HepG2 (cell line): Measurements from ENCODE around the gene COX10. TPM values are rescaled to one million over a fixed set of nuclear protein-coding genes. Genes with fewer than 3 reads are reported as not detected.
A peak's percentile ranks its signal among the peaks of the same experiment; 100 is the strongest.

ENCODE experiments used
- ATAC-seq: fragments of 200-7000 bp; cut with Tn5 transposase; 3 replicates; pipeline ENCODE4 v1.9.1; 2020; ENCODE audit warnings: mild to moderate bottlenecking, moderate library complexity
- BruUV-seq: library from RNA; stranded (reverse); fragments of 400-500 nt; replicated peaks from 2 replicates; lab custom pipeline; 2021; lab: Mats Ljungman, UMichigan
- CTCF ChIA-PET: fragments of 300-600 bp; formaldehyde crosslinking; extraction: SDS; loops from one replicate; lab custom pipeline; 2021; ENCODE audit warnings: low total read pairs, inconsistent platforms, low intra/inter-chr PET ratio; lab: Yijun Ruan, JAX
- POLR2A ChIA-PET: fragments of 350-600 bp; sonication (Branson Sonifier 250); formaldehyde crosslinking; loops from one replicate; lab custom pipeline; 2020; ENCODE audit warnings: antibody characterized with exemption, inconsistent platforms; lab: Yijun Ruan, JAX
- DNase-seq: peaks from one replicate; pipeline ENCODE4 v3.0.0-alpha.2; 2015; ENCODE audit warnings: low spot score
- FAIRE-seq: peaks from 3 replicates; lab custom pipeline; 2011; peaks lifted over from hg19 to GRCh38; lab: Jason Lieb, UNC
- H2AFZ ChIP-seq: one replicate; pipeline ENCODE4 v1.6.1; 2011; ENCODE audit warnings: low read length, inconsistent platforms
- H3K27ac ChIP-seq: fragments of 300-600 bp; 3 replicates; pipeline ENCODE4 v1.8.0; 2011; ENCODE audit warnings: mixed run types, mild to moderate bottlenecking, mixed read lengths, low read length, inconsistent platforms; ENCODE audit not compliant: insufficient read depth; ENCODE audit errors: extremely low read length
- H3K27me3 ChIP-seq, 2 experiments: fragments of 200-600 bp in 1 of 2; 2 replicates in 1 of 2; 3 replicates in 1 of 2; pipeline versions ENCODE4 v1.6.0 to v1.8.0; 2011; ENCODE audit warnings: low read length in 2 of 2, mild to moderate bottlenecking in 2 of 2, moderate library complexity in 2 of 2, inconsistent platforms in 1 of 2; ENCODE audit not compliant: insufficient read depth in 2 of 2, control insufficient read depth in 1 of 2
- H3K36me3 ChIP-seq, 2 experiments: fragments of 200-600 bp in 1 of 2; replicated peaks in 1 of 2; 2 replicates in 1 of 2; 3 replicates in 1 of 2; pipeline versions ENCODE4 v1.5.1 to v1.8.0; 2011; ENCODE audit warnings: low read length in 2 of 2, inconsistent platforms in 1 of 2; ENCODE audit not compliant: insufficient read depth in 2 of 2, control insufficient read depth in 1 of 2
- H3K4me1 ChIP-seq: 2 replicates; pipeline ENCODE4 v1.5.1; 2012; ENCODE audit warnings: low read length, inconsistent platforms; ENCODE audit not compliant: insufficient read depth
- H3K4me2 ChIP-seq: 2 replicates; pipeline ENCODE4 v1.6.0; 2011; ENCODE audit warnings: low read depth, low read length, inconsistent platforms
- H3K4me3 ChIP-seq, 3 experiments: fragments of 200-600 bp in 1 of 3; sonication (generic), shearing (Covaris generic) in 1 of 3; replicated peaks in 1 of 3; 2 replicates each; pipeline ENCODE4 v1.5.1; 2011 to 2016; ENCODE audit warnings: low read length in 3 of 3, inconsistent platforms in 2 of 3, low read depth in 2 of 3, mild to moderate bottlenecking in 2 of 3, control low read depth in 1 of 3, mixed read lengths in 1 of 3; ENCODE audit not compliant: insufficient read depth in 1 of 3
- H3K79me2 ChIP-seq: one replicate; pipeline ENCODE4 v1.6.1; 2011; ENCODE audit warnings: low read length, inconsistent platforms; ENCODE audit not compliant: insufficient read depth
- H3K9ac ChIP-seq: 2 replicates; pipeline ENCODE4 v1.6.0; 2011; ENCODE audit warnings: mild to moderate bottlenecking, low read depth, low read length, inconsistent platforms; ENCODE audit not compliant: insufficient read depth
- H3K9me3 ChIP-seq: 2 replicates; pipeline ENCODE4 v1.5.1; 2012; ENCODE audit warnings: mild to moderate bottlenecking, low read length
- H4K20me1 ChIP-seq: 2 replicates; pipeline ENCODE4 v1.6.0; 2011; ENCODE audit warnings: inconsistent platforms, mild to moderate bottlenecking, low read length, moderate library complexity; ENCODE audit not compliant: insufficient read depth
- FOXA1 ChIP-seq, 2 experiments: fragments of 450-650 bp in 1 of 2; sonication (generic) in 1 of 2; formaldehyde crosslinking in 1 of 2; IDR thresholded peaks; 2 replicates each; pipeline versions ENCODE4 v1.4.0 to v1.6.1; 2016 to 2020; ENCODE audit warnings: missing genetic modification reagents in 1 of 2
- HNRNPH1 ChIP-seq: fragments of 200-400 bp; formaldehyde crosslinking; optimal IDR thresholded peaks from 2 replicates; pipeline ENCODE3; 2017; ENCODE audit warnings: mild to moderate bottlenecking, low read depth, low read length
- JUND ChIP-seq: sonication (generic); formaldehyde crosslinking; IDR thresholded peaks from 2 replicates; pipeline ENCODE4 v1.8.0; 2022; ENCODE audit warnings: mild to moderate bottlenecking, missing genetic modification reagents
- NBN ChIP-seq: fragments of 450-650 bp; conservative IDR thresholded peaks from 2 replicates; pipeline ENCODE4 v1.6.1; 2017
- PPARG ChIP-seq: conservative IDR thresholded peaks from 2 replicates; pipeline ENCODE4 v1.6.1; 2016; ENCODE audit warnings: missing biosample characterization, missing genetic modification reagents
- TGIF2 ChIP-seq: IDR thresholded peaks from 2 replicates; pipeline ENCODE4 v1.6.1; 2016; ENCODE audit warnings: control low read depth, missing compliant biosample characterization
- TOPORS ChIP-seq: sonication (generic); formaldehyde crosslinking; IDR thresholded peaks from 2 replicates; pipeline ENCODE4 v1.8.0; 2023; ENCODE audit warnings: mild to moderate bottlenecking, missing genetic modification reagents
- ZFP36L2 ChIP-seq: sonication (generic); formaldehyde crosslinking; IDR thresholded peaks from 2 replicates; pipeline ENCODE4 v1.4.0; 2020; ENCODE audit warnings: missing genetic modification reagents
- ZMYM2 ChIP-seq: sonication (generic); formaldehyde crosslinking; IDR thresholded peaks from 2 replicates; pipeline ENCODE4 v1.8.0; 2022; ENCODE audit warnings: mild to moderate bottlenecking, missing genetic modification reagents
- ZNF510 ChIP-seq: sonication (generic); formaldehyde crosslinking; IDR thresholded peaks from 2 replicates; pipeline ENCODE4 v1.4.0; 2020; ENCODE audit warnings: low read depth, mild to moderate bottlenecking, missing genetic modification reagents
- ZNF674 ChIP-seq: sonication (generic); formaldehyde crosslinking; IDR thresholded peaks from 2 replicates; pipeline ENCODE4 v1.5.0; 2020; ENCODE audit warnings: low read depth, mild to moderate bottlenecking, missing genetic modification reagents
- ZNF703 ChIP-seq: sonication (generic); formaldehyde crosslinking; IDR thresholded peaks from 2 replicates; pipeline ENCODE4 v1.5.1; 2020; ENCODE audit warnings: missing genetic modification reagents, mild to moderate bottlenecking, moderate library complexity, borderline replicate concordance
- ZSCAN9 ChIP-seq: IDR thresholded peaks from 2 replicates; pipeline ENCODE4 v1.6.1; 2016; ENCODE audit warnings: borderline replicate concordance
- WGBS: methylation state at CpG from one replicate; pipeline ENCODE4 v1.1.6; 2017; ENCODE audit warnings: low lambda C conversion rate; 5-methylcytosine and 5-hydroxymethylcytosine counted together
- in situ Hi-C: cut with HindIII; loops from 2 replicates; pipeline ENCODE4 v1.10.0; 2017; ENCODE audit warnings: low pct_unique_long_range_greater_than_20kb; ENCODE audit not compliant: extremely low pct_ligation_motif_present
- intact Hi-C: fragments of 100-400 bp; cut with micrococcal nuclease; formaldehyde crosslinking; loops from one replicate; pipeline ENCODE4 v1.10.0; 2022; ENCODE audit not compliant: unreplicated experiment
- polyA plus RNA-seq, 8 experiments: library from polyadenylated mRNA; depleted of rRNA in 3 of 8; stranded (reverse) in 7 of 8; unstranded in 1 of 8; fragments of >200 nt; fragmentation: Illumina TruSeq in 4 of 8; extraction: Trizol in 4 of 8; gene quantifications; 2 replicates each; pipeline versions ENCODE4 v1.2.1 to v1.2.3, GENCODE V29; 2011 to 2016; ENCODE audit warnings: low read depth in 4 of 8, missing spikeins in 1 of 8, mixed read lengths in 1 of 8; ENCODE audit not compliant: insufficient read depth in 1 of 8
- total RNA-seq, 5 experiments: library from RNA; depleted of rRNA; stranded (reverse); fragments of >200 nt; fragmentation: Illumina TruSeq; extraction: Trizol; gene quantifications; 2 replicates each; pipeline ENCODE4 v1.2.3, GENCODE V29; 2016; ENCODE audit warnings: low read depth in 1 of 5
- TF ChIP-seq, protein P1 (sequence below), 2 experiments: sonication (generic) in 1 of 2; formaldehyde crosslinking in 1 of 2; IDR thresholded peaks; 2 replicates each; pipeline versions ENCODE4 v1.4.0 to v1.6.1; 2018 to 2020; ENCODE audit warnings: missing genetic modification reagents in 2 of 2, borderline replicate concordance in 1 of 2, low read depth in 1 of 2, mild to moderate bottlenecking in 1 of 2, missing biosample characterization in 1 of 2
- TF ChIP-seq, protein P2 (sequence below): sonication (generic); formaldehyde crosslinking; IDR thresholded peaks from 2 replicates; pipeline ENCODE4 v1.4.0; 2020; ENCODE audit warnings: mild to moderate bottlenecking, missing genetic modification reagents
- TF ChIP-seq, protein P3 (sequence below): sonication (generic); formaldehyde crosslinking; IDR thresholded peaks from 2 replicates; pipeline ENCODE4 v1.5.1; 2020; ENCODE audit warnings: missing genetic modification reagents, mild to moderate bottlenecking, borderline replicate concordance

Gene COX10
- total and polyA plus RNA-seq, 2 of the 13 experiments (the other 11 are each of a cell fraction or from before 2014, with no cell fraction given) = 13.9 to 20.1 TPM

DNA sequence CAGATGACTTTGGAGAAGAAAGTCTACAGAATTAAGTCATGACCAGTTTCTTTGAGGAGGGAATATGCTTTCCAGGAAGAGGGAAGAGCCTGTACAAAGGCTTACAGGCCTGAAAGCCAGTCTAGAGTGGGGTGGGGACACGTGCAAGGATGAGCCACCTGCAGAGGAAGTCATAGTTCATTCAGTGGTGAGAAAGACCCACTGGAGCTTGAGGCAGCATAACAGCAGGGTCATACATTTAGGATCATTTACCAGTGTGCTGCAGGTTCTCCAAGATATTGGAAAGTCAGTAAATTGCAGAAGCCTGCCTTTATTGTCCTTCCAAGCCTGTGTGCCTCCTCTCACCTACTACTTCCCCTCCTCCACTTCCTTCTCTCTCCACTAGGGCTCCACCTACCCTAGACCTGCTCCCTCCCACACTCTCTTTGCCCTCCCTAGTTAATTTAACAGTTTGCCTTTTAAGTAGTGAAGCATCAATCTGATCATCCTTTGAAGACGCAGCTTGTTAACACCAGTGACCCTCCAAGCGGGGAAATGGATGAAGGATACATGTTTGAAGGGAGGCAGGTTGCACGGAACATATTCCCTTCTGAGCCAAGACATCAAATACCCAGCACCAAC is 127.2 kb downstream of the COX10 start:
- intact Hi-C loops = no loop called here
- CTCF ChIA-PET = no interaction called here
- BruUV-seq = no TSS peak
- in situ Hi-C loops = no loop called here
- H2AFZ ChIP-seq = no peak overlapping the region
- FAIRE-seq (no peak), DNase-seq (no peak), ATAC-seq (peak; percentile 80)
- 97% methylated on average over 4 of the region's 4 CpGs for WGBS
- H3K36me3 ChIP-seq = peaks cover 4 to 23% of the 10 kb centered on the region in 2 experiments; a peak in 4 of 5 replicates
- H3K9ac ChIP-seq = no peak overlapping the region
- no peaks in the 10 kb centered on the region for H3K27me3 ChIP-seq
- H3K9me3 ChIP-seq = no peaks in the 10 kb centered on the region
- no peaks in the 10 kb centered on the region for H4K20me1 ChIP-seq
- H3K4me3 ChIP-seq = no peak overlapping the region
- no peak overlapping the region for H3K4me2 ChIP-seq
- no peaks in the 10 kb centered on the region for H3K79me2 ChIP-seq
- no peaks in the 10 kb centered on the region for H3K4me1 ChIP-seq
- H3K27ac ChIP-seq = no peak overlapping the region
- TF ChIP-seq TOPORS (CRISPR knock-in tag) (no peak), ZMYM2 (CRISPR knock-in tag) (no peak), ZNF703 (CRISPR knock-in tag) (no peak), NBN (no peak), ZFP36L2 (CRISPR knock-in tag) (no peak), JUND (CRISPR knock-in tag) (no peak), ZSCAN9 (no peak), TGIF2 (CRISPR knock-in tag) (no peak), PPARG (CRISPR knock-in tag) (no peak), ZNF510 (no peak), HNRNPH1 (no peak), ZNF674 (CRISPR knock-in tag) (no peak), FOXA1 (IDR thresholded peaks at IDR 0.05) (no peak), FOXA1 (CRISPR knock-in tag; IDR thresholded peaks at IDR 0.05) (no peak)
- TF ChIP-seq, protein P1, sequence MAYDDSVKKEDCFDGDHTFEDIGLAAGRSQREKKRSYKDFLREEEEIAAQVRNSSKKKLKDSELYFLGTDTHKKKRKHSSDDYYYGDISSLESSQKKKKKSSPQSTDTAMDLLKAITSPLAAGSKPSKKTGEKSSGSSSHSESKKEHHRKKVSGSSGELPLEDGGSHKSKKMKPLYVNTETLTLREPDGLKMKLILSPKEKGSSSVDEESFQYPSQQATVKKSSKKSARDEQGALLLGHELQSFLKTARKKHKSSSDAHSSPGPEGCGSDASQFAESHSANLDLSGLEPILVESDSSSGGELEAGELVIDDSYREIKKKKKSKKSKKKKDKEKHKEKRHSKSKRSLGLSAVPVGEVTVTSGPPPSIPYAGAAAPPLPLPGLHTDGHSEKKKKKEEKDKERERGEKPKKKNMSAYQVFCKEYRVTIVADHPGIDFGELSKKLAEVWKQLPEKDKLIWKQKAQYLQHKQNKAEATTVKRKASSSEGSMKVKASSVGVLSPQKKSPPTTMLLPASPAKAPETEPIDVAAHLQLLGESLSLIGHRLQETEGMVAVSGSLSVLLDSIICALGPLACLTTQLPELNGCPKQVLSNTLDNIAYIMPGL (CRISPR knock-in tag; IDR thresholded peaks at IDR 0.05; ENCODE audit: borderline replicate concordance in 1 of 2, low read depth in 1 of 2) = no peak
- TF ChIP-seq, protein P2, sequence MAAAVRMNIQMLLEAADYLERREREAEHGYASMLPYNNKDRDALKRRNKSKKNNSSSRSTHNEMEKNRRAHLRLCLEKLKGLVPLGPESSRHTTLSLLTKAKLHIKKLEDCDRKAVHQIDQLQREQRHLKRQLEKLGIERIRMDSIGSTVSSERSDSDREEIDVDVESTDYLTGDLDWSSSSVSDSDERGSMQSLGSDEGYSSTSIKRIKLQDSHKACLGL = no peak
- TF ChIP-seq, protein P3, sequence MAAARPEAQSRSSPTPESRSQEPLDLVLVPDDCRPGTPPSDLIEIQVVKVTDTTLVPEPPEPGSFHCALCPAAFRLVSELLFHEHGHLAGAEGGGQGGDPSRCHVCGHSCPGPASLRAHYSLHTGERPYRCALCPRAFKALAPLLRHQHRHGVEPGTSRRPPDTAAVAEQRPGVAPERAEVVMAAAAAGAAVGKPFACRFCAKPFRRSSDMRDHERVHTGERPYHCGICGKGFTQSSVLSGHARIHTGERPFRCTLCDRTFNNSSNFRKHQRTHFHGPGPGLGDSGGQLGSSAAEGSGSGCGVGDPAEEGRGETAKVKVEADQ (CRISPR knock-in tag) = no peak
- TF ChIP-seq, all 625 proteins: peak for 0
- POLR2A ChIA-PET = no interaction called here
